Neural progenitor cell (in vitro differentiated cells): ENCODE measurements around the gene TOX2. TPM values are rescaled to one million over a fixed set of nuclear protein-coding genes. Genes with fewer than 3 reads are reported as not detected.

Experiments
- DNase-seq: peaks from one replicate; pipeline ENCODE4 v3.0.0-alpha.2; 2016; ENCODE audit warnings: low spot score
- H2AFZ ChIP-seq: fragments of 200-600 bp; sonication (generic); replicated peaks from 2 replicates; pipeline ENCODE4 v1.6.1; 2016; ENCODE audit warnings: antibody characterized with exemption
- H3F3A ChIP-seq: fragments of 200-600 bp; sonication (generic); 2 replicates; pipeline ENCODE4 v1.6.1; 2016; ENCODE audit warnings: antibody characterized with exemption, low read depth
- H3K27ac ChIP-seq: fragments of 200-600 bp; sonication (generic); 2 replicates; pipeline ENCODE4 v1.5.1; 2016; ENCODE audit warnings: mild to moderate bottlenecking
- H3K27me3 ChIP-seq: fragments of 200-600 bp; sonication (generic); 2 replicates; pipeline ENCODE4 v1.6.1; 2016; ENCODE audit warnings: mild to moderate bottlenecking, moderate library complexity
- H3K36me3 ChIP-seq: fragments of 200-600 bp; sonication (generic); 2 replicates; pipeline ENCODE4 v1.5.1; 2016
- H3K4me1 ChIP-seq: fragments of 200-600 bp; sonication (generic); 2 replicates; pipeline ENCODE4 v1.6.1; 2016; ENCODE audit warnings: mixed run types
- H3K4me2 ChIP-seq: fragments of 200-600 bp; sonication (generic); 2 replicates; pipeline ENCODE4 v1.6.1; 2016
- H3K4me3 ChIP-seq: fragments of 200-600 bp; sonication (generic); 2 replicates; pipeline ENCODE4 v1.5.1; 2016
- H3K79me2 ChIP-seq: fragments of 200-600 bp; sonication (generic); 2 replicates; pipeline ENCODE4 v1.6.1; 2016; ENCODE audit warnings: low read depth
- H3K9ac ChIP-seq: fragments of 200-600 bp; sonication (generic); 2 replicates; pipeline ENCODE4 v1.6.1; 2016
- H3K9me3 ChIP-seq: fragments of 200-600 bp; sonication (generic); 2 replicates; pipeline ENCODE4 v1.5.1; 2016; ENCODE audit warnings: low read depth
- H4K20me1 ChIP-seq: fragments of 200-600 bp; sonication (generic); 2 replicates; pipeline ENCODE4 v1.6.1; 2016; ENCODE audit warnings: low read depth
- H3K27ac Mint-ChIP-seq: 3 replicates; pipeline ENCODE4 v1.8.0; 2021; ENCODE audit warnings: mixed read lengths
- H3K27me3 Mint-ChIP-seq: 2 replicates; pipeline ENCODE4 v1.8.0; 2022; ENCODE audit warnings: low read depth, mild to moderate bottlenecking, inconsistent platforms, moderate library complexity, mixed read lengths; ENCODE audit not compliant: insufficient read depth
- H3K36me3 Mint-ChIP-seq: 3 replicates; pipeline ENCODE4 v1.8.0; 2021; ENCODE audit warnings: mixed read lengths
- H3K4me1 Mint-ChIP-seq: 3 replicates; pipeline ENCODE4 v1.8.0; 2021; ENCODE audit warnings: mixed read lengths
- H3K4me3 Mint-ChIP-seq: 3 replicates; pipeline ENCODE4 v1.8.0; 2021; ENCODE audit warnings: mild to moderate bottlenecking, moderate library complexity, mixed read lengths
- H3K9me3 Mint-ChIP-seq: 3 replicates; pipeline ENCODE4 v1.8.0; 2020; ENCODE audit warnings: mixed read lengths
- EZH2 ChIP-seq: fragments of 200-600 bp; sonication (generic); IDR thresholded peaks from 2 replicates; pipeline ENCODE4 v1.6.1; 2017; ENCODE audit warnings: antibody characterized with exemption, mild to moderate bottlenecking, moderate library complexity
- EZH2phosphoT487 ChIP-seq: fragments of 200-600 bp; sonication (generic); IDR thresholded peaks from 2 replicates; pipeline ENCODE4 v1.6.1; 2017; ENCODE audit warnings: antibody characterized with exemption
- total RNA-seq: library from RNA; depleted of rRNA; stranded (reverse); fragments of >200 nt; gene quantifications from 2 replicates; pipeline ENCODE4 v1.2.3, GENCODE V29; 2015; ENCODE audit warnings: low replicate concordance
- TF ChIP-seq, protein P1 (sequence below): fragments of 200-600 bp; sonication (generic); IDR thresholded peaks from 2 replicates; pipeline ENCODE4 v1.5.1; 2017; ENCODE audit warnings: antibody characterized with exemption, mild to moderate bottlenecking

The TOX2 gene
- total RNA-seq, 1 donor from 2014 or later, result not detected

DNA sequence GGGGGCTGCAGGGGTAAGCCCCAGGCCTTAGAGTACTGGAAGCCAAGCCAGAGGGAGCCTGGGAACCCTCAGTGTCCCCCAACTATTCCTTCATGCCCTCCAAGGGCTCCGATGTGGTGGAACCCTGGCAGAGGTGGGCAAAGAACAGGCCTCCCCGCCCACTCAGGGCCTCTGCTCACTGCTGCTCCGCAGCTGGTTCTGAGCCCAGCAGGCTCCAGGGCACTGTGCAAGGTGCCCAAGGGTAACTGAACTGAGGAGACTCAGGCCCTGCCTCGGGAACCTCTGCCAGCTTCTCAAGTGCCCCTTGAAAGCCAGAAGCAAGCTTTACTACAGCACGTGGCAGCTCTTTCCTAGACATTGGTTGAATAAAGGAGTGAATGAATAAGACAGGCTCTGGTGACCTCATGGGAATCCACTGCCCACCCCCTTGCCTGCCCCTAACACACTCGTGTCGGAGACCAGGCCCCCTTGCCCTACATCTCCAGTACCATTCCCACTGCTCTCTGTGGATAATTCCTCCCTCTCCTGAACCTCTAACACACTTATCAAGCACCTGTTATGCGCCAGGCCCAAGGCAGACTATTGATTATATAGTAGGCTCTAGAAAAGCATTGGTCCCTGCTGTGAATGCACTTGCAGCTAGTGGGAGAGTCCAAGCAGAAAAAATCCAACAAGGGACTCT lies 55.0 kb downstream of the TOX2 start:
- TF ChIP-seq EZH2phosphoT487, result no peak
- TF ChIP-seq, protein P1, sequence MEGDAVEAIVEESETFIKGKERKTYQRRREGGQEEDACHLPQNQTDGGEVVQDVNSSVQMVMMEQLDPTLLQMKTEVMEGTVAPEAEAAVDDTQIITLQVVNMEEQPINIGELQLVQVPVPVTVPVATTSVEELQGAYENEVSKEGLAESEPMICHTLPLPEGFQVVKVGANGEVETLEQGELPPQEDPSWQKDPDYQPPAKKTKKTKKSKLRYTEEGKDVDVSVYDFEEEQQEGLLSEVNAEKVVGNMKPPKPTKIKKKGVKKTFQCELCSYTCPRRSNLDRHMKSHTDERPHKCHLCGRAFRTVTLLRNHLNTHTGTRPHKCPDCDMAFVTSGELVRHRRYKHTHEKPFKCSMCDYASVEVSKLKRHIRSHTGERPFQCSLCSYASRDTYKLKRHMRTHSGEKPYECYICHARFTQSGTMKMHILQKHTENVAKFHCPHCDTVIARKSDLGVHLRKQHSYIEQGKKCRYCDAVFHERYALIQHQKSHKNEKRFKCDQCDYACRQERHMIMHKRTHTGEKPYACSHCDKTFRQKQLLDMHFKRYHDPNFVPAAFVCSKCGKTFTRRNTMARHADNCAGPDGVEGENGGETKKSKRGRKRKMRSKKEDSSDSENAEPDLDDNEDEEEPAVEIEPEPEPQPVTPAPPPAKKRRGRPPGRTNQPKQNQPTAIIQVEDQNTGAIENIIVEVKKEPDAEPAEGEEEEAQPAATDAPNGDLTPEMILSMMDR, result no peak
- TF ChIP-seq EZH2, result no peak
- H3K9me3 Mint-ChIP-seq, result no peaks in the 10 kb centered on the region
- Histone ChIP-seq H3K4me3 (no peak overlapping the region), H3K36me3 (no peaks in the 10 kb centered on the region), H4K20me1 (no peaks in the 10 kb centered on the region), H3K4me1 (no peaks in the 10 kb centered on the region), H3K79me2 (no peaks in the 10 kb centered on the region), H3K27me3 (no peaks in the 10 kb centered on the region), H3K27ac (no peak overlapping the region), H3F3A (no peaks in the 10 kb centered on the region), H3K9ac (no peak overlapping the region), H2AFZ (no peak overlapping the region), H3K9me3 (no peaks in the 10 kb centered on the region), H3K4me2 (no peak overlapping the region)
- H3K36me3 Mint-ChIP-seq, result no peaks in the 10 kb centered on the region
- no peak overlapping the region for H3K27ac Mint-ChIP-seq
- H3K4me3 Mint-ChIP-seq, result peak overlapping the region; percentile 36
- no peak for DNase-seq
- H3K27me3 Mint-ChIP-seq, result peaks cover 6% of the 10 kb centered on the region
- peaks cover 18% of the 10 kb centered on the region for H3K4me1 Mint-ChIP-seq

GRCh38 chr20:43971267-43971666 lies 56.6 kb downstream of the TOX2 start:
- H3K36me3 Mint-ChIP-seq, result no peaks in the 10 kb centered on the region
- Histone ChIP-seq H3K36me3 (no peaks in the 10 kb centered on the region), H3K27ac (no peak overlapping the region), H3K4me1 (no peaks in the 10 kb centered on the region), H3K79me2 (no peaks in the 10 kb centered on the region), H4K20me1 (no peaks in the 10 kb centered on the region), H3K4me2 (no peak overlapping the region), H2AFZ (no peak overlapping the region), H3K4me3 (no peak overlapping the region), H3K27me3 (no peaks in the 10 kb centered on the region), H3K9me3 (no peaks in the 10 kb centered on the region), H3K9ac (no peak overlapping the region), H3F3A (no peaks in the 10 kb centered on the region)
- no peak for DNase-seq
- no peak overlapping the region for H3K4me3 Mint-ChIP-seq
- H3K27me3 Mint-ChIP-seq, result peaks cover 4% of the 10 kb centered on the region
- H3K4me1 Mint-ChIP-seq, result peaks cover 18% of the 10 kb centered on the region
- TF ChIP-seq EZH2, result no peak
- no peak for TF ChIP-seq EZH2phosphoT487
- TF ChIP-seq, protein P1, result no peak
- H3K27ac Mint-ChIP-seq, result no peak overlapping the region
- H3K9me3 Mint-ChIP-seq, result no peaks in the 10 kb centered on the region

- Histone ChIP-seq H3K27ac (no peak overlapping the region), H3K9me3 (no peaks in the 10 kb centered on the region), H2AFZ (no peak overlapping the region), H3K36me3 (no peaks in the 10 kb centered on the region), H3K27me3 (no peaks in the 10 kb centered on the region), H3K9ac (no peak overlapping the region), H3K4me2 (no peak overlapping the region), H4K20me1 (no peaks in the 10 kb centered on the region), H3K79me2 (no peaks in the 10 kb centered on the region), H3K4me3 (no peak overlapping the region), H3K4me1 (no peaks in the 10 kb centered on the region), H3F3A (no peaks in the 10 kb centered on the region)
- Mint-ChIP-seq H3K9me3 (no peaks in the 10 kb centered on the region), H3K36me3 (no peaks in the 10 kb centered on the region), H3K4me3 (no peak overlapping the region), H3K4me1 (peaks cover 18% of the 10 kb centered on the region), H3K27ac (no peak overlapping the region), H3K27me3 (peaks cover 4% of the 10 kb centered on the region)
- TF ChIP-seq EZH2phosphoT487 (no peak), EZH2 (no peak)
- TF ChIP-seq, protein P1, result no peak
- no peak for DNase-seq
These were observed 57.4 kb downstream of the TOX2 start for GRCh38 chr20:43972051-43972450.
